ENCODE results near the gene CNNM2.

Gene CNNM2

DNA sequence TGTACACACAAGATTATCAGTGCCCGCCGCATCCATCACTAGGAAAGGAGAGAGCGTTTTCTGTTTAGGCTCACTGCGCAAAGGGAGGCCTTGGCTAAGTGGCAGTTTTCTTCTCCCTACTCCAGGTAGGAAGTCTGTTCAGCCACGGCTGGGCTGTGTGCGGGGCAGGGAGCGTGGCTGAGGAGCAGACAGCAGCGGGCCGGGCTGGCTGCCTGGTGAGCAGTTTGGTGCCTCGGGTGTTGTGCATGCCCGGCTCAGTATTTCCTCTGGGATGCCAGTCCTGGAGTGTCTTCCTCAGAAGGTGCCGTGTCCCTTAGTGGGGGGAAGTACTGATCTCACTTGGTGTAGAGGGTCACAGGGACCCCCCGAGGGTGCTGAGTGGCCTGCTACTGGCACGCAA is 160.6 kb downstream of the CNNM2 start:
- H3K4me3 ChIP-seq (ENCODE audit: low read depth, low read length) = no peak overlapping the region
- TF ChIP-seq, protein P1, sequence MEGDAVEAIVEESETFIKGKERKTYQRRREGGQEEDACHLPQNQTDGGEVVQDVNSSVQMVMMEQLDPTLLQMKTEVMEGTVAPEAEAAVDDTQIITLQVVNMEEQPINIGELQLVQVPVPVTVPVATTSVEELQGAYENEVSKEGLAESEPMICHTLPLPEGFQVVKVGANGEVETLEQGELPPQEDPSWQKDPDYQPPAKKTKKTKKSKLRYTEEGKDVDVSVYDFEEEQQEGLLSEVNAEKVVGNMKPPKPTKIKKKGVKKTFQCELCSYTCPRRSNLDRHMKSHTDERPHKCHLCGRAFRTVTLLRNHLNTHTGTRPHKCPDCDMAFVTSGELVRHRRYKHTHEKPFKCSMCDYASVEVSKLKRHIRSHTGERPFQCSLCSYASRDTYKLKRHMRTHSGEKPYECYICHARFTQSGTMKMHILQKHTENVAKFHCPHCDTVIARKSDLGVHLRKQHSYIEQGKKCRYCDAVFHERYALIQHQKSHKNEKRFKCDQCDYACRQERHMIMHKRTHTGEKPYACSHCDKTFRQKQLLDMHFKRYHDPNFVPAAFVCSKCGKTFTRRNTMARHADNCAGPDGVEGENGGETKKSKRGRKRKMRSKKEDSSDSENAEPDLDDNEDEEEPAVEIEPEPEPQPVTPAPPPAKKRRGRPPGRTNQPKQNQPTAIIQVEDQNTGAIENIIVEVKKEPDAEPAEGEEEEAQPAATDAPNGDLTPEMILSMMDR (IDR thresholded peaks at IDR 0.05; ENCODE audit: borderline replicate concordance, insufficient read depth, low read depth, low read length) = no peak

DNA sequence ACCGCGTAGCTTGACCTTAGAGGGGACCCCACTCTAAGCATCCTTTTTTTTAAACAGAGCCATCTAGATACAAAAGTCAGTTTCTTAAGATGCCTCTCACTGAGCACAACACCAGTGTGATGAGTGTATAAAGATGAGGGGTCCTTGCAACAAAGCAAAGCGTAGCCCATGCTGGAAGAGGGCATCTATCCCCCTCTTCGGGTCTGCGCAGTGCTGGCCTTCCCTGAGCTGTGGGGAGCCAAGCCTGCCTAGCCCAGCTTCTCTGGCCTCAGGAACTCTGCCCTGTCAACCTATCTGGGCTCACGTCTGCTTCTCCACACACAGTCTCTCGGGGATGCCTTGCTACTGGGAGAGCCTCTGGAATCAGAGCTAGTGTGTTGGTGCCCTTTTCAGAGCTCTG is 161.0 kb downstream of the CNNM2 start:
- TF ChIP-seq, protein P1 (IDR thresholded peaks at IDR 0.05; ENCODE audit: borderline replicate concordance, insufficient read depth, low read depth, low read length) = no peak
- no peak overlapping the region for H3K4me3 ChIP-seq (ENCODE audit: low read depth, low read length)

DNA sequence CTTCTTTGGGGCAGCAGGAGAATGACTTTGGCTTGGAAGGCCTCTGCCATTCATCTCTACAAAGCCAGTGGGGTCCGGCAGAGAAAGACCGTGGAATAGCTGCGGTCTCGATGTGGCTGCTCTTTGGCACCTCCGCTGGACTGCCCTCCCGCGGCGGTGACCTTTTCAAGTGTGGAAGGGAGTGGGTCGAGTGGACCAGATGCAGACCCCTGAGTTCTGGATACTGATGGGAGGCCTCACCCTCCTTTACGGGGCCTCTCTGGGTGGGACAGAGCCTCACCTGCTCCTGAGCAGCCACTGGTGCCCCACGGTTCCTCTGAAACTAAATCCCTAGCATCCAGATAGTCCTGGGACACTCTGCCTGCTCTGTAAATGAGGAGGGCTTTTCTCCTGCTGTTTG is 161.9 kb downstream of the CNNM2 start:
- TF ChIP-seq, protein P1 (IDR thresholded peaks at IDR 0.05; ENCODE audit: borderline replicate concordance, insufficient read depth, low read depth, low read length) = no peak
- H3K4me3 ChIP-seq (ENCODE audit: low read depth, low read length) = no peak overlapping the region

DNA sequence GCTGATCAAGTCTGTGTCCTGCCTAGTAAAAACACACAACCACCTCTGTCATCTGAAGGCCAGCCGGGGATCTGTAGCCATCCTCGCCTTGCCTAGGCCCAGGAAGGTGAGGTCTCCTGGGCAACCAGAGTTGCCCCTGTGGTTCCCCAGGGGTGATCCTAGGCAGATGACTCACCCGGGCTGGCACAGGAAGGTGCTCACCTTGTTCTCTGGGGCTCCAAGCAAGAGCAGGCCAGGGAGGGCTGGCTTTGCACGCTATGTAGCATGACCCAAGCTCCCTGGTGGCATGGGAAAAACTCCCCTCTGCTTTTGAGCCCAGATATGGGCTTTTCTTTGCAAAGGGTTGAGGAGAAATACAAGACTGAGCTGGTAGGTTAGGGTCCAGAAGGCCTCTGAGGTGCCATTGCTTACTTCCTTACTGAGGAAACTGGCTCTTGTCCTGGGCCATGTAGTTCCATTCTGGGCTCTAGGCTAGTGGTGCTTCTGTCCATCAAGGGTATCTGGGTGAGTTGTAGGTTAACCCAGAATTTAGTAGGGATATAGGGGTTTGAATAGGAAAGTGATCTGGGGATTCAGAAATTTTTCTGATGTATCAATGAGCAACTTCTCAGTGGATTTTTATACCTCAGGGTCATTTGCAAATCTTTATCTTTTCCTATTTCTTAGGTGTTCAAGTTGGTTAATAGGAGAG is 162.9 kb downstream of the CNNM2 start:
- TF ChIP-seq, protein P1 (IDR thresholded peaks at IDR 0.05; ENCODE audit: borderline replicate concordance, insufficient read depth, low read depth, low read length) = no peak
- H3K4me3 ChIP-seq (ENCODE audit: low read depth, low read length) = no peak overlapping the region

DNA sequence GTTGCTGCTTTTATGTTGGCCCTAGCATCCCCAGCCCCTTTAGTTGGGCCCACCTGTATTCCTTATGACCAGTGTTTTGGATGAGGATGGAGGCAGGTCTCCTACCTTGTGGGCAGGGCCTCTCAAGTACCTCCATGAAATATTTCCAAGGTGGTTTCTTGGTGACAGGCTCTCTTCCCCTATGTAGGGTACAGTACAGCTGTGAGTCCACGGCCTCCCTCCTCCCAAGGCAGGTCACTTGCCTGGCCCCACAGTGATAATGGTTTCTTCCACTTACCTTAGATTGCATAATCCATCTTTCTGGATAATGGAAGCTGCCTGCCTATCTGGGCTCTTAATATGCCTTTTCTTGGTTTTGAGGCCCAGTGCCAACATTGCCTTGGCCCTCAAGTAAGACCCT is 164.6 kb downstream of the CNNM2 start:
- no peak overlapping the region for H3K4me3 ChIP-seq (ENCODE audit: low read depth, low read length)
- TF ChIP-seq, protein P1 (IDR thresholded peaks at IDR 0.05; ENCODE audit: borderline replicate concordance, insufficient read depth, low read depth, low read length) = no peak

DNA sequence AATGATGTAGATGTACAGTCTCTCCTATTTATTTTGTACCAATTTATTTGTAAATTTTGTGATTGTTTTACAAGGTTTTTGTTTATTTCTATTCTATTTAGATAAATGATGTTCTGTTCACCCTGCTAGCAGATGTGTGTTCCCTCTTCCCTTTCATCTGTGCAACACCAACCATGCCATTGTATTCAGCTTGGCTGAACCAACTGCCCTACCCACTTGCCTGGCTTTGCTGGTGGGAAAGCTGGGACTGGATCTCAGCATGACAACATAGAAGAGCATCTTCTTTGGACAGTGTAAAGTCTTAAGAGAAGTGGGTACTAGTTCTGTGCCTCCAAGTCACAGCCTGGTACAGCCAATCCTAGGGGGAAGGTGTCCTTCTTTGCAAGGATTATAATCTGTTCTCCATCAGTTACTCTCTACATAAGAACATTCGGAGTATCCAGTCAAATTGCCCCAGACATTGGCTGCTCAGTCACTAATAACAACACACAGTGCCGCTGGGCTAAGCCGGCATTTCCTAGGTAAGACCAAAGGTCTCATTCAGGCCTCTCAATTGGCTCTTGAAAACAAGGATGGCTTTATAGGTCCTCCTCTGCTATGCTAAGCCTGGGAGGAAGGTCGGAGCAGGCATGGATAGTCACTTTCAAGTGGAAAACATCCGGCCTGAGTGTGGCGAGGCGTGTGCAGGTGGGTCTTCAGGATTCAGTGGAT is 165.3 kb downstream of the CNNM2 start:
- TF ChIP-seq, protein P1 (IDR thresholded peaks at IDR 0.05; ENCODE audit: borderline replicate concordance, insufficient read depth, low read depth, low read length) = no peak
- H3K4me3 ChIP-seq (ENCODE audit: low read depth, low read length) = no peak overlapping the region

DNA sequence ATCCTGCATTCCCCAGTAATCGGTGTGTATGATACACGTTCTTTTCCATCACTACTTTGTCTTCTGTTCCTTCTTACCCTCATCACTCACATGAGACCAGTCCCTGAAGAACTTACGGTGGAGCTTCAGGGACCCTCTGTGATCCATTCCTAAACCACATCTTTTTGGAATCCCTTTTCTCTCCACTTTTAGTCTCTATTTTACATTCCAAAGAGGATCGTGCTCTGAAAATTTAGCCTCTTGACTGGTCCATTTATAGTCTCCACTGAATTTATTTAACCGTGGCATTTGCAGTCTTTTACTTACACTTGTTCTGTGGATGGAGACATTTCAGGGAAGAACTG is 165.9 kb downstream of the CNNM2 start:
- H3K4me3 ChIP-seq (ENCODE audit: low read depth, low read length) = no peak overlapping the region
- TF ChIP-seq, protein P1 (IDR thresholded peaks at IDR 0.05; ENCODE audit: borderline replicate concordance, insufficient read depth, low read depth, low read length) = no peak

Data from GM12875 (cell line).